ENCODE data around the gene EYA4.

- TF ChIP-seq POLR2A (IDR thresholded peaks at IDR 0.05; ENCODE audit: low read depth, low read length) (no peak), TAF1 (IDR thresholded peaks at IDR 0.05; ENCODE audit: borderline replicate concordance, low read depth, low read length) (no peak)
Measured at GRCh38 chr6:133392015-133392414, 150.9 kb downstream of the EYA4 start.

Data from GM12892 (cell line).